PC-3 (cell line): ENCODE measurements around the gene MZT2B.
"Not testable (repeated sequence)": the region's sequence is repeated elsewhere in the genome, so short reads cannot be mapped to it uniquely, and the experiment has no call there.

Experiments used
- EZH2 ChIP-seq: fragments of 300-600 bp; sonication (generic); IDR thresholded peaks from one replicate; pipeline ENCODE4 v1.6.1; 2017; ENCODE audit warnings: antibody characterized with exemption, mild to moderate bottlenecking, low read length; ENCODE audit not compliant: unreplicated experiment
- EZH2phosphoT487 ChIP-seq: fragments of 300-600 bp; sonication (generic); IDR thresholded peaks from 2 replicates; pipeline ENCODE4 v1.6.1; 2018; ENCODE audit warnings: mild to moderate bottlenecking, antibody characterized with exemption, low read length, borderline replicate concordance
- TF ChIP-seq, protein P1 (sequence below): fragments of 300-600 bp; sonication (generic); conservative IDR thresholded peaks from 2 replicates; pipeline ENCODE4 v1.5.1; 2017; ENCODE audit warnings: antibody characterized with exemption, low read depth, mild to moderate bottlenecking, low read length

DNA sequence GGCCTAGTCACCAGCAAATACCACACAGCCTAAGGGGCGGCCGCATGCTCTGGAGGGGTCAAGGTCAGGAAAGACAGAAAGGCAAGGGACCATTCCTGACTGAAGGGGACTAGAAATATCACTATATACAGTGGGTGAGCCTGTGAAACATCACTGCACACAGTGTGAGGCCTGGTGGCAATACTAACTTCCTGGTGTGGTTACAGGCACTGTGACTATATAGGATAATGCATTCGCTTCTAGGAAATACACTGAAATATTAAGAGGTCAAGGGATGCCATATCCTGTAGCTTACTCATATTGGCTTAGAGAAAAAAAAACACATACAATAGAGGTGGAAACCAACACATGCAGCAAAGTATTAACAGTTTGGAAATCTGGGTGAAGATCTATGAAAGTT, 12.9 kb upstream of the MZT2B start:
- TF ChIP-seq, protein P1, sequence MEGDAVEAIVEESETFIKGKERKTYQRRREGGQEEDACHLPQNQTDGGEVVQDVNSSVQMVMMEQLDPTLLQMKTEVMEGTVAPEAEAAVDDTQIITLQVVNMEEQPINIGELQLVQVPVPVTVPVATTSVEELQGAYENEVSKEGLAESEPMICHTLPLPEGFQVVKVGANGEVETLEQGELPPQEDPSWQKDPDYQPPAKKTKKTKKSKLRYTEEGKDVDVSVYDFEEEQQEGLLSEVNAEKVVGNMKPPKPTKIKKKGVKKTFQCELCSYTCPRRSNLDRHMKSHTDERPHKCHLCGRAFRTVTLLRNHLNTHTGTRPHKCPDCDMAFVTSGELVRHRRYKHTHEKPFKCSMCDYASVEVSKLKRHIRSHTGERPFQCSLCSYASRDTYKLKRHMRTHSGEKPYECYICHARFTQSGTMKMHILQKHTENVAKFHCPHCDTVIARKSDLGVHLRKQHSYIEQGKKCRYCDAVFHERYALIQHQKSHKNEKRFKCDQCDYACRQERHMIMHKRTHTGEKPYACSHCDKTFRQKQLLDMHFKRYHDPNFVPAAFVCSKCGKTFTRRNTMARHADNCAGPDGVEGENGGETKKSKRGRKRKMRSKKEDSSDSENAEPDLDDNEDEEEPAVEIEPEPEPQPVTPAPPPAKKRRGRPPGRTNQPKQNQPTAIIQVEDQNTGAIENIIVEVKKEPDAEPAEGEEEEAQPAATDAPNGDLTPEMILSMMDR = not testable (repeated sequence)
- not testable (repeated sequence) for TF ChIP-seq EZH2phosphoT487, EZH2
